Panc1 (cell line): Measurements from ENCODE around the gene MSRB1. TPM values are rescaled to one million over a fixed set of nuclear protein-coding genes. Genes with fewer than 3 reads are reported as not detected.

Experiments
- ATAC-seq: fragments of 200-7000 bp; cut with Tn5 transposase; 2 replicates; pipeline ENCODE4 v1.9.1; 2020; ENCODE audit warnings: mild to moderate bottlenecking, moderate library complexity
- BruUV-seq: library from RNA; stranded (reverse); fragments of 400-500 nt; replicated peaks from 2 replicates; lab custom pipeline; 2021; lab: Mats Ljungman, UMichigan
- CTCF ChIA-PET: fragments of 300-600 bp; sonication (Branson Sonifier 250); formaldehyde crosslinking; loops from one replicate; lab custom pipeline; 2022; ENCODE audit warnings: antibody characterized with exemption; lab: Charles Lee
- POLR2A ChIA-PET: fragments of 300-600 bp; sonication (Branson Sonifier 250); formaldehyde crosslinking; loops from one replicate; lab custom pipeline; 2022; ENCODE audit warnings: antibody characterized with exemption; lab: Charles Lee
- DNase-seq: peaks from one replicate; pipeline ENCODE4 v3.0.0-alpha.2; 2010; ENCODE audit warnings: low read depth, low spot score
- H3K27ac ChIP-seq: 2 replicates; pipeline ENCODE4 v1.5.1; 2011; ENCODE audit warnings: mild to moderate bottlenecking, low read length, inconsistent platforms
- H3K27me3 ChIP-seq: fragments of 200-500 bp; sonication (Bioruptor generic); 2 replicates; pipeline ENCODE4 v1.6.0; 2014; ENCODE audit warnings: low read length, inconsistent platforms; ENCODE audit not compliant: control insufficient read depth, insufficient read depth
- H3K36me3 ChIP-seq: fragments of 200-500 bp; sonication (Bioruptor generic); 2 replicates; pipeline ENCODE4 v1.5.1; 2014; ENCODE audit warnings: inconsistent platforms, mild to moderate bottlenecking, low read length, moderate library complexity; ENCODE audit not compliant: control insufficient read depth, insufficient read depth
- H3K4me1 ChIP-seq: 2 replicates; pipeline ENCODE4 v1.5.1; 2011; ENCODE audit warnings: inconsistent platforms, mild to moderate bottlenecking, low read length, moderate library complexity; ENCODE audit not compliant: control insufficient read depth, insufficient read depth
- H3K4me3 ChIP-seq, 2 experiments: 2 replicates each; pipeline ENCODE4 v1.5.1; 2011 to 2012; ENCODE audit warnings: low read depth in 2 of 2, low read length in 2 of 2, mild to moderate bottlenecking in 2 of 2, inconsistent platforms in 1 of 2, moderate library complexity in 1 of 2
- H3K9me3 ChIP-seq: fragments of 200-500 bp; sonication (Bioruptor generic); 2 replicates; pipeline ENCODE4 v1.5.1; 2014; ENCODE audit warnings: low read depth, mild to moderate bottlenecking, inconsistent platforms, low read length, moderate library complexity; ENCODE audit not compliant: control insufficient read depth, insufficient read depth
- CTCF ChIP-seq: fragments of 450-650 bp; IDR thresholded peaks from 2 replicates; pipeline ENCODE4 v1.5.1; 2017; ENCODE audit warnings: mild to moderate bottlenecking
- POLR2AphosphoS5 ChIP-seq: IDR thresholded peaks from 2 replicates; pipeline ENCODE4 v1.6.1; 2012; ENCODE audit warnings: mild to moderate bottlenecking, low read depth, low read length, moderate library complexity
- SIN3A ChIP-seq: IDR thresholded peaks from 2 replicates; pipeline ENCODE4 v1.6.1; 2012; ENCODE audit warnings: low read depth, mild to moderate bottlenecking, low read length, moderate library complexity, borderline replicate concordance; ENCODE audit not compliant: insufficient read depth
- TCF7L2 ChIP-seq: IDR thresholded peaks from 2 replicates; pipeline ENCODE4 v1.6.1; 2011; ENCODE audit warnings: mild to moderate bottlenecking, low read depth, low read length, inconsistent platforms
- in situ Hi-C: cut with HindIII; loops from 2 replicates; pipeline ENCODE4 v1.10.0; 2016; ENCODE audit warnings: low sequenced_read_pairs, low pct_unique_long_range_greater_than_20kb
- intact Hi-C: fragments of 100-400 bp; cut with micrococcal nuclease; formaldehyde crosslinking; loops from one replicate; pipeline ENCODE4 v1.10.0; 2022; ENCODE audit not compliant: unreplicated experiment
- total RNA-seq: library from RNA; stranded (reverse); gene quantifications from one replicate; pipeline ENCODE4 v1.2.1, GENCODE V29; 2021; ENCODE audit not compliant: unreplicated experiment
- TF ChIP-seq, protein P1 (sequence below), 2 experiments: IDR thresholded peaks; 2 replicates each; pipeline ENCODE4 v1.6.1; 2011 to 2012; ENCODE audit warnings: low read depth in 2 of 2, control low read depth in 1 of 2, low read length in 1 of 2, mild to moderate bottlenecking in 1 of 2, moderate library complexity in 1 of 2; ENCODE audit not compliant: insufficient read depth in 1 of 2

Gene MSRB1
- total RNA-seq, 1 experiment from 2014 or later, result 25.3 TPM

DNA sequence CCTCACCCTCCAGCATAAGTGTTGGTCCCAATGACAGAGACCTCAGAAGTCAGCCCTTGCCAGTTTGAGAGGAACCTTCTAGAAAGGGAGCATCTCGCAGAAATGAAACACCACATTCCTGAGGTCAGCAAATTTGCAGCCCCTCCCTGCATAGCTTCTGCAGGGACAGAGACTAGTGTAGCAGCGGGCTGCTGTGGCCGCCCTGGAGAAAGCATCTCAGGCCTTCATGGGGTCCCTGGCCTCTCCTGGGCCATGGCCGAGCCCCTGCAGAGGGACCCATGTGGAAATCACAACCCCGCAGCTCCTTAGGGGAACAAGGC lies 36.2 kb downstream of the MSRB1 start:
- DNase-seq (no peak), ATAC-seq (no peak)
- H3K27ac ChIP-seq, result no peak overlapping the region
- ChIA-PET POLR2A (no interaction called here), CTCF (no interaction called here)
- intact Hi-C loops (no loop called here), in situ Hi-C loops (no loop called here)
- no peaks in the 10 kb centered on the region for H3K36me3 ChIP-seq
- no peaks in the 10 kb centered on the region for H3K27me3 ChIP-seq
- H3K4me1 ChIP-seq, result no peaks in the 10 kb centered on the region
- no TSS peak for BruUV-seq
- H3K9me3 ChIP-seq, result no peaks in the 10 kb centered on the region
- no peak overlapping the region for H3K4me3 ChIP-seq
- TF ChIP-seq, protein P1, sequence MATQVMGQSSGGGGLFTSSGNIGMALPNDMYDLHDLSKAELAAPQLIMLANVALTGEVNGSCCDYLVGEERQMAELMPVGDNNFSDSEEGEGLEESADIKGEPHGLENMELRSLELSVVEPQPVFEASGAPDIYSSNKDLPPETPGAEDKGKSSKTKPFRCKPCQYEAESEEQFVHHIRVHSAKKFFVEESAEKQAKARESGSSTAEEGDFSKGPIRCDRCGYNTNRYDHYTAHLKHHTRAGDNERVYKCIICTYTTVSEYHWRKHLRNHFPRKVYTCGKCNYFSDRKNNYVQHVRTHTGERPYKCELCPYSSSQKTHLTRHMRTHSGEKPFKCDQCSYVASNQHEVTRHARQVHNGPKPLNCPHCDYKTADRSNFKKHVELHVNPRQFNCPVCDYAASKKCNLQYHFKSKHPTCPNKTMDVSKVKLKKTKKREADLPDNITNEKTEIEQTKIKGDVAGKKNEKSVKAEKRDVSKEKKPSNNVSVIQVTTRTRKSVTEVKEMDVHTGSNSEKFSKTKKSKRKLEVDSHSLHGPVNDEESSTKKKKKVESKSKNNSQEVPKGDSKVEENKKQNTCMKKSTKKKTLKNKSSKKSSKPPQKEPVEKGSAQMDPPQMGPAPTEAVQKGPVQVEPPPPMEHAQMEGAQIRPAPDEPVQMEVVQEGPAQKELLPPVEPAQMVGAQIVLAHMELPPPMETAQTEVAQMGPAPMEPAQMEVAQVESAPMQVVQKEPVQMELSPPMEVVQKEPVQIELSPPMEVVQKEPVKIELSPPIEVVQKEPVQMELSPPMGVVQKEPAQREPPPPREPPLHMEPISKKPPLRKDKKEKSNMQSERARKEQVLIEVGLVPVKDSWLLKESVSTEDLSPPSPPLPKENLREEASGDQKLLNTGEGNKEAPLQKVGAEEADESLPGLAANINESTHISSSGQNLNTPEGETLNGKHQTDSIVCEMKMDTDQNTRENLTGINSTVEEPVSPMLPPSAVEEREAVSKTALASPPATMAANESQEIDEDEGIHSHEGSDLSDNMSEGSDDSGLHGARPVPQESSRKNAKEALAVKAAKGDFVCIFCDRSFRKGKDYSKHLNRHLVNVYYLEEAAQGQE (IDR thresholded peaks at IDR 0.05; ENCODE audit: insufficient read depth in 1 of 2, low read depth in 2 of 2, low read length in 1 of 2), result no peak
- TF ChIP-seq SIN3A (no peak), CTCF (no peak), TCF7L2 (no peak), POLR2AphosphoS5 (no peak)

DNA sequence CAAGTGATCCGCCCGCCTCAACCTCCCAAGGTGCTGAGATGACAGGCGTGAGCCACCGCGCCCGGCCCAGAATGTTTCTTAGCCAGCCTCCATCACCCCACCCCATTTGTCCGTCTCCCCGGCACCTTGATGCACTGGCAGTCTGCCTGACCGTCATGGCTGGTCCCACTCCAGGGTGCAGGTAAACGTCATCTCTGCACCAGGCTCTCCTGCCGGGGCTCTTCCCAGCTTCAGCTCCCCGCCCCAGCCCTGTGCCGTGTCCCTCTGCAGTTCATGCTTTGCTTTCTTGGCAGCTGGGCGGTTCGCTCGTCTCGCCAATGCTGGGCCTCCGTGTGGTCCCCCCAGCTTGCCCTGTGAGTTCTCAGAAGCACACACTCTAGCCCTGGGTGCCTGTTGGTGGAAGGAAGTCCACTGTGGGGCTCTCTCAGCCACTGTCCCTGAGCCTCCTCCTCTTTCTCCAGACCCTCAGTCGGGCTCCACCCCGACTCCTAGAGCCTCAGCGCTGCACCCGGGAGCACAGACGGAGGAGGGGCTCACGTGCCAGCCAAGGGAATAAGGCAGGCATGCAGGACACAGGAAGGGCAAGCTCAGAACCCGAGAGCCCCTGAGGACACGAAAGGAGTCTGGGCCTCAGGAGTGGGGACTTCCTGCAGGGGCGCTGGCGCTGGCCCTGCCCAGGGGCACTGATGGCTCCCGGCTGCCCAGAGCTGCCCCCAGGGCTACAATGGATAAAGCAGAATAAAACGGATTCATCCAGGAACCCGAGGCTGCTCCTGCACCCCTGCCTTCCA lies 36.7 kb downstream of the MSRB1 start:
- no peaks in the 10 kb centered on the region for H3K36me3 ChIP-seq
- no peak overlapping the region for H3K4me3 ChIP-seq
- DNase-seq (no peak), ATAC-seq (peak; percentile 23; the same call in 1 of the 2 replicates)
- H3K27ac ChIP-seq, result no peak overlapping the region
- no peaks in the 10 kb centered on the region for H3K9me3 ChIP-seq
- no peaks in the 10 kb centered on the region for H3K27me3 ChIP-seq
- in situ Hi-C loops (no loop called here), intact Hi-C loops (no loop called here)
- H3K4me1 ChIP-seq, result no peaks in the 10 kb centered on the region
- no peak for TF ChIP-seq SIN3A
- no peak for TF ChIP-seq TCF7L2
- TF ChIP-seq, protein P1 (IDR thresholded peaks at IDR 0.05; ENCODE audit: insufficient read depth in 1 of 2, low read depth in 2 of 2, low read length in 1 of 2), result no peak
- no peak for TF ChIP-seq CTCF
- TF ChIP-seq POLR2AphosphoS5, result no peak
- ChIA-PET POLR2A (no interaction called here), CTCF (no interaction called here)
- BruUV-seq, result no TSS peak
